ENCODE results near the gene SLC10A3.
A peak's percentile ranks its signal among the peaks of the same experiment; 100 is the strongest.

The SLC10A3 gene

DNA sequence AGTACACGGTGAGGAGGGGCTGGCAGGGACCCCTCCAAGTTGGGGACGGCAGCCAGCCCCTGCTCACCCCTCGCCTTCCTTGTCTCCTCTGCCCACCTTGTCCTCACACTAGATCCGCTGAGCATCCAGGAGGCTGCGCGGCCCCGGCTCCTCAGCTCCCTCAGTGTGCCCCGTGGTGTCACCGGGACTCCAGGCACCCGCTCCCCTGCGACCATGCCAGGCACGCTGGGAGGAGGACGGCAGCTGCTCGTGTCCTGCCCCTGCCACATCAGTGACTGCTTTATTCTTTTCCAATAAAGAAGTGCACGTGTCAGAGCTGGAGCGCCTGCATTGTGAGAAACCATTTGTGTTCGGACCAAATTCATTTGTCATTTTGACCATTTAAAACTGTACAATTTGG is 40.1 kb downstream of the SLC10A3 start:
- TF ChIP-seq, protein P1, sequence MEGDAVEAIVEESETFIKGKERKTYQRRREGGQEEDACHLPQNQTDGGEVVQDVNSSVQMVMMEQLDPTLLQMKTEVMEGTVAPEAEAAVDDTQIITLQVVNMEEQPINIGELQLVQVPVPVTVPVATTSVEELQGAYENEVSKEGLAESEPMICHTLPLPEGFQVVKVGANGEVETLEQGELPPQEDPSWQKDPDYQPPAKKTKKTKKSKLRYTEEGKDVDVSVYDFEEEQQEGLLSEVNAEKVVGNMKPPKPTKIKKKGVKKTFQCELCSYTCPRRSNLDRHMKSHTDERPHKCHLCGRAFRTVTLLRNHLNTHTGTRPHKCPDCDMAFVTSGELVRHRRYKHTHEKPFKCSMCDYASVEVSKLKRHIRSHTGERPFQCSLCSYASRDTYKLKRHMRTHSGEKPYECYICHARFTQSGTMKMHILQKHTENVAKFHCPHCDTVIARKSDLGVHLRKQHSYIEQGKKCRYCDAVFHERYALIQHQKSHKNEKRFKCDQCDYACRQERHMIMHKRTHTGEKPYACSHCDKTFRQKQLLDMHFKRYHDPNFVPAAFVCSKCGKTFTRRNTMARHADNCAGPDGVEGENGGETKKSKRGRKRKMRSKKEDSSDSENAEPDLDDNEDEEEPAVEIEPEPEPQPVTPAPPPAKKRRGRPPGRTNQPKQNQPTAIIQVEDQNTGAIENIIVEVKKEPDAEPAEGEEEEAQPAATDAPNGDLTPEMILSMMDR (IDR thresholded peaks at IDR 0.05; ENCODE audit: insufficient read depth, low read length, missing control alignments): no peak
- DNase-seq (ENCODE audit: low read depth, low spot score): no peak
- ChIA-PET POLR2A (interaction anchor here (2.3 kb wide), 1 partner anchor 9 kb away, joined by 8 read pairs; no protein-coding TSS in a partner anchor), CTCF (no interaction called here)
- H3K4me3 ChIP-seq (ENCODE audit: low read depth, low read length): no peak overlapping the region

DNA sequence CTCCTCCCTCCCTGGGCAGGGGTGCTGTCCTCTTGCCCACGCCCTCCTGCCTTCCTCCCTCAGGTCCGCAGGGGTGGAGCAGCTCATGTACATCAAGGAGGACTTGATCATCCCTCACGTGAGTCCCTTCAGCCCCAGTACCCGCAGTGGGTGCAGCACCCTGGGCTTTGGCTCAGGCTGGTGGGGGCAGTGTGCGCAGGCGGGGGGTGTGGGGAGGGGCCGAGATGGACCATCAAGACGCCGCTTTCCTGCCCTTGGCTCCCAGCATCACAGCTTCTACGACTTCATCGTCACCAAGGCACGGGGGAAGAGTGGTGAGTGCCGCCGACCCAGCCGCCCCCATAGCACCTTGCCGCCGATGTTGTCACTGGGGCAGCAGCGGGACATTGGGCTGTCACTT is 40.8 kb downstream of the SLC10A3 start:
- no peak overlapping the region for H3K4me3 ChIP-seq (ENCODE audit: low read depth, low read length)
- no peak for DNase-seq (ENCODE audit: low read depth, low spot score)
- CTCF ChIA-PET: no interaction called here
- POLR2A ChIA-PET: interaction anchor here (2.3 kb wide), 1 partner anchor 10 kb away, joined by 8 read pairs; no protein-coding TSS in a partner anchor
- TF ChIP-seq, protein P1 (IDR thresholded peaks at IDR 0.05; ENCODE audit: insufficient read depth, low read length, missing control alignments): no peak

DNA sequence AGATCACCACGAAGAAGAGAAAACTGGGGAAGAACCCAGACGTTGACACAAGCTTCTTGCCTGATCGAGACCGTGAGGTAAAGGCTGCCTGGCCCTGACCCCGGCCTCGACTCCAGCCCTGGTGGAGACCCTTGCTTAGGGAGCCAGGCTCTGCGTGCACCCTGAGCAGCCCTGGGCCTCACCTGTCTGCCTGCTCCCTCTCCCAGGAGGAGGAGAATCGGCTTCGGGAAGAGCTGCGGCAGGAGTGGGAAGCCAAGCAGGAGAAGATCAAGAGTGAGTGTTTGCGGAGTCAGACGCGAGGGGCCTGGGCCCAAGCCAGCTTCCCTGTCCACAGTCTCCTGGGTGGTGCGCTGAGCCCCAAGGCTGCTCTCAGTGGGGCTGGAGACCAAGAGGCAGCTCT is 41.9 kb downstream of the SLC10A3 start:
- TF ChIP-seq, protein P1 (IDR thresholded peaks at IDR 0.05; ENCODE audit: insufficient read depth, low read length, missing control alignments): no peak
- POLR2A ChIA-PET: interaction anchor here (0.7 to 2.3 kb wide), 2 partner anchors 11 to 28 kb away, joined by 3 to 8 read pairs; no protein-coding TSS in a partner anchor
- H3K4me3 ChIP-seq (ENCODE audit: low read depth, low read length): no peak overlapping the region
- DNase-seq (ENCODE audit: low read depth, low spot score): no peak
- CTCF ChIA-PET: interaction anchor here (1.1 kb wide), 1 partner anchor 79 kb away, joined by 3 read pairs; no protein-coding TSS in a partner anchor

DNA sequence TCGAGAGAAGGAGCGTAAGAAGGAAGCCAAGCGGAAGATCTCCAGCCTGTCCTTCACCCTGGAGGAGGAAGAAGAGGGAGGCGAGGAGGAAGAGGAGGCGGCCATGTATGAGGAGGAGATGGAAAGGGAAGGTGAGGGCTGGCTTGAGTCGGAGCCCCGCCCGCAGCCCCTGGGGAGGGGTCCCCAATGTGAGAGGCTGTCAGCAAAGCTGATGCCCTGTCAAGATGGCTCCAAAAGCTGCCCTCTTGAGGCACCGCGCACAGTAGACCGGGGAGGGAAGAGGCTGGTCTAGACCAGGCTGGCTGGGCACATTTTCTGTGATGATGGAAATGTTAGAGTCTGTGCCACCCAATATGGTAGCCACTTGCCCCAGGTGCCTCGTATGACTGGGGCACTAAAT is 44.0 kb downstream of the SLC10A3 start:
- CTCF ChIA-PET: interaction anchor here (0.8 kb wide), 1 partner anchor 81 kb away, joined by 3 read pairs; no protein-coding TSS in a partner anchor
- TF ChIP-seq, protein P1 (IDR thresholded peaks at IDR 0.05; ENCODE audit: insufficient read depth, low read length, missing control alignments): no peak
- DNase-seq (ENCODE audit: low read depth, low spot score): no peak
- POLR2A ChIA-PET: interaction anchor here (0.6 to 1.3 kb wide), 2 partner anchors 13 to 23 kb away, joined by 3 to 5 read pairs; no protein-coding TSS in a partner anchor
- H3K4me3 ChIP-seq (ENCODE audit: low read depth, low read length): no peak overlapping the region

DNA sequence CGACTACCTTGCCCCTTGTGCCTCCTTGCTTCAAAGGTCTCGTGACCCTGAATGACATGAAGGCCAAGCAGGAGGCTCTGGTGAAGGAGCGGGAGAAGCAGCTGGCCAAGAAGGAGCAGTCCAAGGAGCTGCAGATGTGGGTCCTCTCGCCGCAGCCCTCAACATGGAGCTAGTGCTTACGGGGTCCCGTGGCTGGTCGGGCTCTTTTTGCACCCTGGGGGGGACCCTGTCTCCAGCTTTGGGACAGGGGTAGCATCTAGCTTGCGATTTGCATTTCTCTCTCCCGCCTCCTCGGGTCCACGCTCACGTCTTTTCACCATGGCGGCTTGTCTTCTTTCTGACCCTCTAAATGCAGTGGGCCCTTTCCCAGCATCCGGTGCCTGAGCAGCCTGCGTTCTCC is 44.7 kb downstream of the SLC10A3 start:
- TF ChIP-seq, protein P1 (IDR thresholded peaks at IDR 0.05; ENCODE audit: insufficient read depth, low read length, missing control alignments): no peak
- DNase-seq (ENCODE audit: low read depth, low spot score): no peak
- no peak overlapping the region for H3K4me3 ChIP-seq (ENCODE audit: low read depth, low read length)
- ChIA-PET POLR2A (interaction anchor here (1.1 to 1.3 kb wide), 2 partner anchors 8 to 14 kb away, joined by 3 to 5 read pairs; no protein-coding TSS in a partner anchor), CTCF (interaction anchor here (0.8 kb wide), 1 partner anchor 82 kb away, joined by 3 read pairs; no protein-coding TSS in a partner anchor)

DNA sequence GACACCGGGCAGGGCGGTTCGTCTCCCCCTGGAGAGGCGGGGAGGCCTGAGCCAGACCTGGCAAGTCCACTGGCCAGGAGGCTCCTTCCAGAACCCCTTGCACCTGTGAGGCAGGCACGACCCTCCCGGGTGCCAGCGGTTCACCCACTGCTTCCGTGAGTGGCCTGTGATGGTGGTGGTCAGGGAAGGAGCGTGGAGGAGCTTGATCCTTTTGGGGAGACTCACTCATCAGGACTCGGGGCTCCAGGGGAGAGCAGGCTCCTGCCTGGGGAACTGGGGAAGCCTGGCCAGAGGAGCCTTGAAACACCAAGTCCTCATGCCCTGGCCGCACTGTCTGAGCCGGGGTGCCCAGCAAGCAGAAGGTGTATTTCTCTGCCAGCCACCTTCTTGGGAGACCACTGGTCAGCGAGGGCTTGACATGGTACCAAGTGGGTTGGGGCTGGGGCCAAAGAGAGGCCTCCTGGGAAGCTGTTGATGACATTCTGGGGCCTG is 45.6 kb downstream of the SLC10A3 start:
- DNase-seq (ENCODE audit: low read depth, low spot score): no peak
- CTCF ChIA-PET: interaction anchor here (0.7 kb wide), 1 partner anchor 10 kb away, joined by 3 read pairs; no protein-coding TSS in a partner anchor
- POLR2A ChIA-PET: interaction anchor here (1.1 kb wide), 1 partner anchor 9 kb away, joined by 3 read pairs; no protein-coding TSS in a partner anchor
- TF ChIP-seq, protein P1 (IDR thresholded peaks at IDR 0.05; ENCODE audit: insufficient read depth, low read length, missing control alignments): no peak
- H3K4me3 ChIP-seq (ENCODE audit: low read depth, low read length): peak overlapping the region; percentile 64

Measured in AG04449 (cell line).